ENCODE data around the gene GNG12.

GRCh38 chr1:67729872-67730271, 103.4 kb downstream of the GNG12 start:
- TF ChIP-seq POLR2A (IDR thresholded peaks at IDR 0.05; ENCODE audit: low read depth, low read length) = no peak
- TF ChIP-seq POLR2AphosphoS5 (IDR thresholded peaks at IDR 0.05; ENCODE audit: low read depth, low read length) = no peak
- TF ChIP-seq TAF1 (IDR thresholded peaks at IDR 0.05; ENCODE audit: low read depth, low read length) = no peak

Measured in GM12891 (cell line).